HepG2 (cell line): ENCODE data around the gene GRIK3. TPM values are rescaled to one million over a fixed set of nuclear protein-coding genes. Genes with fewer than 3 reads are reported as not detected.

ENCODE experiments used
- ATAC-seq: fragments of 200-7000 bp; cut with Tn5 transposase; 3 replicates; pipeline ENCODE4 v1.9.1; 2020; ENCODE audit warnings: mild to moderate bottlenecking, moderate library complexity
- BruUV-seq: library from RNA; stranded (reverse); fragments of 400-500 nt; replicated peaks from 2 replicates; lab custom pipeline; 2021; lab: Mats Ljungman, UMichigan
- CTCF ChIA-PET: fragments of 300-600 bp; formaldehyde crosslinking; extraction: SDS; loops from one replicate; lab custom pipeline; 2021; ENCODE audit warnings: low total read pairs, inconsistent platforms, low intra/inter-chr PET ratio; lab: Yijun Ruan, JAX
- POLR2A ChIA-PET: fragments of 350-600 bp; sonication (Branson Sonifier 250); formaldehyde crosslinking; loops from one replicate; lab custom pipeline; 2020; ENCODE audit warnings: antibody characterized with exemption, inconsistent platforms; lab: Yijun Ruan, JAX
- DNase-seq: peaks from one replicate; pipeline ENCODE4 v3.0.0-alpha.2; 2015; ENCODE audit warnings: low spot score
- FAIRE-seq: peaks from 3 replicates; lab custom pipeline; 2011; peaks lifted over from hg19 to GRCh38; lab: Jason Lieb, UNC
- H2AFZ ChIP-seq: one replicate; pipeline ENCODE4 v1.6.1; 2011; ENCODE audit warnings: low read length, inconsistent platforms
- H3K27ac ChIP-seq: fragments of 300-600 bp; 3 replicates; pipeline ENCODE4 v1.8.0; 2011; ENCODE audit warnings: mixed run types, mild to moderate bottlenecking, mixed read lengths, low read length, inconsistent platforms; ENCODE audit not compliant: insufficient read depth; ENCODE audit errors: extremely low read length
- H3K27me3 ChIP-seq, 2 experiments: fragments of 200-600 bp in 1 of 2; 2 replicates in 1 of 2; 3 replicates in 1 of 2; pipeline versions ENCODE4 v1.6.0 to v1.8.0; 2011; ENCODE audit warnings: low read length in 2 of 2, mild to moderate bottlenecking in 2 of 2, moderate library complexity in 2 of 2, inconsistent platforms in 1 of 2; ENCODE audit not compliant: insufficient read depth in 2 of 2, control insufficient read depth in 1 of 2
- H3K36me3 ChIP-seq, 2 experiments: fragments of 200-600 bp in 1 of 2; replicated peaks in 1 of 2; 2 replicates in 1 of 2; 3 replicates in 1 of 2; pipeline versions ENCODE4 v1.5.1 to v1.8.0; 2011; ENCODE audit warnings: low read length in 2 of 2, inconsistent platforms in 1 of 2; ENCODE audit not compliant: insufficient read depth in 2 of 2, control insufficient read depth in 1 of 2
- H3K4me1 ChIP-seq: 2 replicates; pipeline ENCODE4 v1.5.1; 2012; ENCODE audit warnings: low read length, inconsistent platforms; ENCODE audit not compliant: insufficient read depth
- H3K4me2 ChIP-seq: 2 replicates; pipeline ENCODE4 v1.6.0; 2011; ENCODE audit warnings: low read depth, low read length, inconsistent platforms
- H3K4me3 ChIP-seq, 3 experiments: fragments of 200-600 bp in 1 of 3; sonication (generic), shearing (Covaris generic) in 1 of 3; replicated peaks in 1 of 3; 2 replicates each; pipeline ENCODE4 v1.5.1; 2011 to 2016; ENCODE audit warnings: low read length in 3 of 3, inconsistent platforms in 2 of 3, low read depth in 2 of 3, mild to moderate bottlenecking in 2 of 3, control low read depth in 1 of 3, mixed read lengths in 1 of 3; ENCODE audit not compliant: insufficient read depth in 1 of 3
- H3K79me2 ChIP-seq: one replicate; pipeline ENCODE4 v1.6.1; 2011; ENCODE audit warnings: low read length, inconsistent platforms; ENCODE audit not compliant: insufficient read depth
- H3K9ac ChIP-seq: 2 replicates; pipeline ENCODE4 v1.6.0; 2011; ENCODE audit warnings: mild to moderate bottlenecking, low read depth, low read length, inconsistent platforms; ENCODE audit not compliant: insufficient read depth
- H3K9me3 ChIP-seq: 2 replicates; pipeline ENCODE4 v1.5.1; 2012; ENCODE audit warnings: mild to moderate bottlenecking, low read length
- H4K20me1 ChIP-seq: 2 replicates; pipeline ENCODE4 v1.6.0; 2011; ENCODE audit warnings: inconsistent platforms, mild to moderate bottlenecking, low read length, moderate library complexity; ENCODE audit not compliant: insufficient read depth
- CCDC6 ChIP-seq: sonication (generic); formaldehyde crosslinking; IDR thresholded peaks from 2 replicates; pipeline ENCODE4 v1.8.1; 2022; ENCODE audit warnings: mild to moderate bottlenecking, missing genetic modification reagents, moderate library complexity
- HDAC6 ChIP-seq: fragments of 200-600 bp; sonication (generic); IDR thresholded peaks from 2 replicates; pipeline ENCODE4 v1.7.0; 2017; ENCODE audit warnings: mild to moderate bottlenecking, antibody characterized with exemption, low read length, low read depth
- MBD4 ChIP-seq: IDR thresholded peaks from 2 replicates; pipeline ENCODE4 v1.6.1; 2012; ENCODE audit warnings: low read length, inconsistent platforms, borderline replicate concordance
- NPAS2 ChIP-seq: sonication (generic); formaldehyde crosslinking; IDR thresholded peaks from 2 replicates; pipeline ENCODE4 v1.8.0; 2022; ENCODE audit warnings: mild to moderate bottlenecking, missing genetic modification reagents, borderline replicate concordance
- ZMAT5 ChIP-seq: sonication (generic); formaldehyde crosslinking; IDR thresholded peaks from 2 replicates; pipeline ENCODE4 v1.5.0; 2020; ENCODE audit warnings: mild to moderate bottlenecking, low read depth, missing genetic modification reagents, borderline replicate concordance
- ZNF143 ChIP-seq: sonication (generic); formaldehyde crosslinking; IDR thresholded peaks from 2 replicates; pipeline ENCODE4 v1.4.0; 2020; ENCODE audit warnings: missing genetic modification reagents
- ZNF256 ChIP-seq: sonication (generic); formaldehyde crosslinking; conservative IDR thresholded peaks from 2 replicates; pipeline ENCODE4 v1.4.0; 2020; ENCODE audit warnings: missing genetic modification reagents
- ZNF263 ChIP-seq: sonication (generic); formaldehyde crosslinking; IDR thresholded peaks from 2 replicates; pipeline ENCODE4 v1.4.0; 2020; ENCODE audit warnings: missing genetic modification reagents
- ZNF850 ChIP-seq: sonication (generic); formaldehyde crosslinking; conservative IDR thresholded peaks from 2 replicates; pipeline ENCODE4 v1.9.0; 2021; ENCODE audit warnings: mild to moderate bottlenecking, missing genetic modification reagents
- WGBS: methylation state at CpG from one replicate; pipeline ENCODE4 v1.1.6; 2017; ENCODE audit warnings: low lambda C conversion rate; 5-methylcytosine and 5-hydroxymethylcytosine counted together
- in situ Hi-C: cut with HindIII; loops from 2 replicates; pipeline ENCODE4 v1.10.0; 2017; ENCODE audit warnings: low pct_unique_long_range_greater_than_20kb; ENCODE audit not compliant: extremely low pct_ligation_motif_present
- intact Hi-C: fragments of 100-400 bp; cut with micrococcal nuclease; formaldehyde crosslinking; loops from one replicate; pipeline ENCODE4 v1.10.0; 2022; ENCODE audit not compliant: unreplicated experiment
- polyA plus RNA-seq, 8 experiments: library from polyadenylated mRNA; depleted of rRNA in 3 of 8; stranded (reverse) in 7 of 8; unstranded in 1 of 8; fragments of >200 nt; fragmentation: Illumina TruSeq in 4 of 8; extraction: Trizol in 4 of 8; gene quantifications; 2 replicates each; pipeline versions ENCODE4 v1.2.1 to v1.2.3, GENCODE V29; 2011 to 2016; ENCODE audit warnings: low read depth in 4 of 8, missing spikeins in 1 of 8, mixed read lengths in 1 of 8; ENCODE audit not compliant: insufficient read depth in 1 of 8
- total RNA-seq, 5 experiments: library from RNA; depleted of rRNA; stranded (reverse); fragments of >200 nt; fragmentation: Illumina TruSeq; extraction: Trizol; gene quantifications; 2 replicates each; pipeline ENCODE4 v1.2.3, GENCODE V29; 2016; ENCODE audit warnings: low read depth in 1 of 5

Gene GRIK3
- total and polyA plus RNA-seq, 2 of the 13 experiments (the other 11 are each of a cell fraction or from before 2014, with no cell fraction given): not detected

DNA sequence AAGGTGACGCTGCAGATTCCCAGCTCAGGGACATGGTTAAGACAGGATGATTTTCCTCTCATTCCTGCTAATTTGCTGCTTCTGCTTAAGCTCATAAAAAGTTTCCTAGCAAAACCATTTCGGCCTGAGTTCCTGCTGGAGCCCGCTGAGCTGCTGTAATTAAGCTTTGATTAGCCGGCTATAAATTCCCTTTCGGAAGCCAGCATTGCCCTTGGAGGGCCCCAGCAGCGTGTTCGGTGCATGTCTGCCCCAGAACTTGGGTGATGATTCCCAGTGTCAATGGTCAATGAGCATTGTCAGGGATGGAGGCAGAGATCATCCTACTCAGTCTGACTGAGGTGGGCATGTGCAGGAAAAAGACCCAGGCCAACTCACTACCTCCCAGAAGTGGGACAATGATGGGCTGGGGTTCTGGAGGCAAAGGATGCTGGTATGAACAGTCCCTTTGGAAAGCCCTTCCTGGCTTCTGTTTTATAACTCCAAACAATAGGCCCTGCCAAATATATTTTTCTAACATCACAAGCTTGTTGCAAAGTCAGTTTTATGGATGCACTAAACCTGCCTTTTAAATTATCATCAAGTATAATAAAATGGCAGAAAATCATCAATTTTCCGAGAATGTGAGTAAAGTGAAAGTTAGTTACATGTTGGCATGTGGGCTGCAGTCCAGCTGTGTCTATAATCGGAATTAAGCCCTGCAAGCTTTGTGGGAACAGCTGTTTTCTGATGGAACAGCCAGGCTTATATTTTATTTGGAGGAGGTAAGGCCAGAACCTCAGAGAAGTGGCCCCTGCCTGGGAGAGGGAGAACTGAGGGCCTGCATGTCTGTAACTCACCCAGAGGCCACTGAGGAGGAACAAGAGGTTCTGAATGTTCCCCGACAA is 257.1 kb downstream of the GRIK3 start:
- Histone ChIP-seq H3K9me3 (no peaks in the 10 kb centered on the region), H3K4me1 (peaks cover 3% of the 10 kb centered on the region), H3K36me3 (no peaks in the 10 kb centered on the region), H4K20me1 (no peaks in the 10 kb centered on the region), H3K4me2 (no peak overlapping the region), H3K79me2 (no peaks in the 10 kb centered on the region), H3K27me3 (peaks cover 5 to 20% of the 10 kb centered on the region in 2 experiments; a peak in 2 of 5 replicates), H3K4me3 (no peak overlapping the region), H3K27ac (no peak overlapping the region), H3K9ac (no peak overlapping the region), H2AFZ (no peak overlapping the region)
- TF ChIP-seq CCDC6 (CRISPR knock-in tag) (no peak), ZNF143 (no peak), NPAS2 (CRISPR knock-in tag) (no peak), MBD4 (no peak), HDAC6 (no peak)
- ChIA-PET POLR2A (no interaction called here), CTCF (no interaction called here)
- FAIRE-seq (no peak), DNase-seq (no peak), ATAC-seq (no peak)
- in situ Hi-C loops (no loop called here), intact Hi-C loops (no loop called here)
- WGBS: 35% methylated on average over 8 of the region's 10 CpGs
- no TSS peak for BruUV-seq

- peaks cover 9 to 26% of the 10 kb centered on the region in 2 experiments; a peak in 3 of 5 replicates for H3K27me3 ChIP-seq
- no peaks in the 10 kb centered on the region for H3K79me2 ChIP-seq
- ChIA-PET CTCF (no interaction called here), POLR2A (no interaction called here)
- no TSS peak for BruUV-seq
- FAIRE-seq (no peak), ATAC-seq (no peak), DNase-seq (no peak)
- WGBS: 2% methylated on average over 3 of the region's 3 CpGs
- TF ChIP-seq ZNF263 (CRISPR knock-in tag) (no peak), ZNF850 (no peak), ZMAT5 (CRISPR knock-in tag) (no peak), ZNF256 (CRISPR knock-in tag) (no peak)
- H3K36me3 ChIP-seq: no peaks in the 10 kb centered on the region
- no peaks in the 10 kb centered on the region for H4K20me1 ChIP-seq
- no peak overlapping the region for H3K27ac ChIP-seq
- H3K4me1 ChIP-seq: no peaks in the 10 kb centered on the region
- in situ Hi-C loops (no loop called here), intact Hi-C loops (no loop called here)
- no peak overlapping the region for H3K4me3 ChIP-seq
- H3K9me3 ChIP-seq: no peaks in the 10 kb centered on the region
- no peak overlapping the region for H2AFZ ChIP-seq
- no peak overlapping the region for H3K9ac ChIP-seq
- H3K4me2 ChIP-seq: no peak overlapping the region
These were observed 258.1 kb downstream of the GRIK3 start for GRCh38 chr1:36776256-36776655.
